HG02642 (cell line): ENCODE data around the gene OR2G6.
"Not testable (repeated sequence)": the region's sequence is repeated elsewhere in the genome, so short reads cannot be mapped to it uniquely, and the experiment has no call there.

Source experiments
- ATAC-seq: cut with Tn5 transposase; IDR thresholded peaks from one replicate; pipeline ENCODE4 v1.9.1; 2021; ENCODE audit warnings: mild to moderate bottlenecking; ENCODE audit not compliant: unreplicated experiment, poor library complexity

OR2G6 gene

GRCh38 chr1:248573856-248574255 is 66.0 kb downstream of the OR2G6 start:
- ATAC-seq: not testable (repeated sequence)

DNA sequence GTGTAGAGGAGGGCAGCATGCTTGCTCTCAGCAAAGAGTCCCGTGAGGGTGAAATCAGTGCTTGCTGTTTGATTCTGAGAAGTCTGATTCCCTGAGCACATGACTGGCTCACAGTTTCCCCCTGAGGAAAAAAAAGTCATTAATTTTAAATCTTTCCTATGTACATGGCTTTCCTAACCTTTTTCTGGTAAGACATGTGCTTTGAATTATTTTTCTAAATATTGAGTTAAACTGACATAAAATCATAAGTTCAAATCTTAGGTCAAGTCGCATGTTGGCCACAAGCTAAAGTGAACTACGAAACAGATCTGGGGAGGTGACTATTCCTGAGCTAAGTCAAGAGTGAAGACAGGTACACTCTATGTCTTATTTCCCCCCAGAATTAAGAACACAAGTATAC is 66.8 kb downstream of the OR2G6 start, which contains the start of gene OR2T34:
OR2T34 (minus strand) TSS at position 101 of the 400 bp plus-strand sequence; CDS start at position 101, 0 bp downstream.
- ATAC-seq: not testable (repeated sequence)

- ATAC-seq: no peak
Observed at GRCh38 chr1:248576260-248576980, 68.5 kb downstream of the OR2G6 start.
